ENCODE data around the gene NUP85. TPM values are rescaled to one million over a fixed set of nuclear protein-coding genes. Genes with fewer than 3 reads are reported as not detected.
"Not testable (repeated sequence)": the region's sequence is repeated elsewhere in the genome, so short reads cannot be mapped to it uniquely, and the experiment has no call there.

The NUP85 gene
- polyA plus RNA-seq, 3 donors = 66.4 to 82.0 (median 78.2) TPM

DNA sequence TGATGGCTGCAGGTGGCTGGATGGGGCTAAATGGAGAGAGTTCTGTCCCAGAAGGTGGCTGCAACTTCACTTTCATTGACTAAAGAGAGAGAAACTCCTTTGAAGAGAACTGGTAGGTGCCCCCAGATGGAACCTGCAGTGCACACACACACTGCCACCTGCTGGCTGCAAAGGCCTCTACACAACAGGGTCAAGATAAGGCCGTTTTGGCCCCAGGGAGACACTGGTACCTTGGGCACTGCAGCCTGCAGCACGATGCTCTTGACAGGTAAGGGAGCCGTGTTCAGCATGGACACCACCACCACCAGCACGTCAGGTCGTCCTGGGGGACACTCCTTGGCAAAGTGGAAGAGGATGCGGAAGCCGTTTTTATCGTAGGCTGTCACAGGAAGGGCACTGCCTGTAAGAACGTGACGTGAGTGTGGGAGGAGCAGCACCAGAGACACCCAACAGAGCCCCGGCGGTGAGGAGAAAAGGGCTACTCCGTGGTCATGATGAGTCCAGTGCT is 33.3 kb downstream of the NUP85 start:
- DNase-seq = peak; percentile 38

DNA sequence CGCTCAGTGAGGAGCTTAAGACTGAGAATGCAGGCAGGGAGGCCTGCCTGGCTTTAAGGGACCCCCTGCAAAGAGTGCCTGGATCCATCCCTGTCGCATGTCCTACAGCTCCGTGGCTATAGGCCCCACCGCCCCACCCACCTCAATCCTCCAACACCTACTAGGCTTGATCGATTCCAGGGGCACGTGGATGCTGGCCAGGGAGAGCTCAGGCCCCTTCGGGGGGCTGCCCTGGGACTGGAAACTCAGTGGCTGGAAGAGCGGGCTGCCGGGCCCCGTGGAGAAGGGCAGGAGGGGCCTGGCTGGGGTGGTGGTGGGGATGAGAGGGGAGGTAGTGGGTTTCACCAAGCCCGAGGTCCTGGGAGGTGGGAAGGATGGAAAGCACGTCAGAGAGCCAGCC is 33.7 kb downstream of the NUP85 start:
- DNase-seq = no peak

DNA sequence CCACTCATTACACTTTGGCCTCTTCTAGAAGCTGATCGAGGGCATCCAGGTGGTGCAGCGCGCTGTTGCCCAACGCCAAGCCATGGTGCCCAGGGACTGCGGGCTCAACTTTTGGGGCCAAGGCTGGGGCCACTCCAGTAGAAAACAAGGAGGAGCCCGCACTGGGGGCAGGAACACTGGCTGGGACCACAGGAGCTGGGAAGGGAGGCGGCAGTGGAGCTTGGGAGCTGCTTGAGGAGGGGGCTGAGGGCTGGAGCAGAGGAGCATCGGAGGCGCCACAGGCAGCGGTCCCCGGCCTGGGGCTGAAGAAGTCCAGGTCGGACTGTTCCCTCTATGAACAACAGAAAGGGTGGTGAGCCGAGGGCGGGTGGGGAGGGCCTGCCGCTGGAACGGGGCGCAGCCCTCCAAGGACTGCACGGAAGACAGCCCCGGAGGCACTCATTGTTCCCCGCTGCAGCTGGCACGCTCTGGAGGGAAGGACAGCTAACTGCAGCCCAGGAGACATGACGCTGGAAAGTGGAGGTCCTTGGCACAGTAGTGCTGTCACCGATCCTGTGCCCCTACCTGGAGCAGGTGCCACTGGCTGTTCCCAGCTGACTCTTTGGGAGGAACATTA is 34.4 kb downstream of the NUP85 start:
- DNase-seq = no peak

DNA sequence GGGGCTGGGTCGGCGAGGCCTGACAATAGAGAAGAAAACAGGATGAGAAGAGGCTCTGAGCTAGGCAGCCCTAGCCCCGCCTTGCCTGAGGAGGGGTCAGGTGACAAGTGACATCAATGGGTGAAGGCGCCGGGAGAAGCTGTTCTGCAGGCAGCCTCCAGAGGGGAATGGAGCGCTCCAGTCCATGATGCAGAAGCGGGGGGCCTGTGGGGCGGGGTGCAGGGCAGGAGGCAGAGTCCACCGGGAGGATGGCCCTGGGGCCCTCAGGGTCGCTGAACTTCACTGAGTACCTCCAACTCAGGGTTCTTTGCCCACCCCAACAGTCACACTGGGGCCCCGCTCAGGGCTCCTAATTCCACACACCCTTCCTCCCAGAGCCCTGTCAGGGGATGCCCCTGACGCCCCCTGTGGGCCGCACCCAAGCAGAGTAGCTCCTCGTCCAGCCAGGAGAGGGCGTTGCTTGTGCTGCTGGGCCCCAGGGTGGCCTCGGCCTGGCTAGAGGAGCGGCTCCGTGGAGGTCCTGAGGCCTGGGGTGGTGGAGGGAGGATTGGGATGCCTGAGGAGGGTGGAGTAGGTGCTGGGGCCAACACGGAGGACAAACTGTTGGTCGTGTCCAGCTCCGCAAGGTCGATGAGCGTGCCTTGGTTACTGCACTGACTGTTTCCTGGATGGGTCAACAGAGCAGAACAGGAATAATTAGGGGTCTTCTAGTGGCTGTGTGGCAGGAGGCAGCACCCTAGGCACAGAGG is 35.1 kb downstream of the NUP85 start:
- no peak for DNase-seq

DNA sequence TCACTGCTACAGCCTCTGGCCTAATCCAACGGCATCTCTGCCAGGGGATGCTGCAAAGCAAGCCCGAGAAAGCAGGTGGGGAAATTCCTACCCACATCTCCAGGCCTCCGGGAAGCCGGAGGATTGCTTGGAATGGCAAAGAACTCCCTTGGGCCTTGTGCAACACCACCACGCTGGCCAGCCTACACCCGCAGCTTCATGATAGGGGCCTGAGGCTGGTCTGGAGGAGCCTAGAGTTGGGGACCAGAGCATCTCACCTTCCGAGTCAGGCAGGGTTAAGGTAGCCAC is 35.6 kb downstream of the NUP85 start:
- no peak for DNase-seq

DNA sequence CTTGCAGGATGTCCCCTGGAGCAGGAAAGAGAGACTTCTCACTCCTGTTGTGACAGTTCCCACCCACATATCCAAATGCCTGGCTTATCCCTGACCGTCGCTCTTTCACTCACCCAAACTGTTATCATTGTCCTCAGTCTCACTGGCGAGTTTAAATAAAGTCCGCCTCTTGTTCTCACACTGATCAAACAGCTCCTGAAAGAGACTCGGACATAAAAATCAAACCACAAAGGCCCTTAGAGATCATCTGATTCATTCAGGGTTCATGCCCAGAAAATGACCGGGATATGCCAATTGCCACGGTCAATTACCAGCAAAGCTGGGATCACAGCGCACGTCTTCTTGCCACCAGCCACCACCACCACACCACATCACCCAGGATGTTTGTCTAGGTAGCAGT is 36.0 kb downstream of the NUP85 start:
- DNase-seq = no peak

DNA sequence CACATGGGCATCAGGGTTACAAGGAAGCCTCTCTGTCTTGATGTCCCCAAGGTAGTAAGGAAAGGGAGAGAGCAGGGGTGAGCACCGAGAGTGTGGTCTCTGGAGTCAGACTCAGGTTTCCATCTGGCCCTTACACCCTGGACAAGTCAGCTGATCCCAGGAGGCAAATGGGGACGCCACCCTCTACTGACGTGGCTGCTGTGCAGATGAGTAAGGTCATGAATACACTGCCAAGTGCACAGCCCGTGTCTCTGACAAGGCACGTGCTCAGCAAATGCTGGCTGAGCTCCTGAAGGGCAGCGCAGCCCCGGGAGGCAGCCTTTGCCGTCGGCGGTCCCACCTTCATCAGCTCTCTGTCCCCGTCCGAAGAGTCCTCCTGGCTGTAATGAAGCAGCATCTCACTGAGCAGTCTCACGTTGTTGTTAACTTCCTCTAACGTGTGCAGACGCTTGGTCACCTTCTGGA is 36.5 kb downstream of the NUP85 start:
- no peak for DNase-seq

DNA sequence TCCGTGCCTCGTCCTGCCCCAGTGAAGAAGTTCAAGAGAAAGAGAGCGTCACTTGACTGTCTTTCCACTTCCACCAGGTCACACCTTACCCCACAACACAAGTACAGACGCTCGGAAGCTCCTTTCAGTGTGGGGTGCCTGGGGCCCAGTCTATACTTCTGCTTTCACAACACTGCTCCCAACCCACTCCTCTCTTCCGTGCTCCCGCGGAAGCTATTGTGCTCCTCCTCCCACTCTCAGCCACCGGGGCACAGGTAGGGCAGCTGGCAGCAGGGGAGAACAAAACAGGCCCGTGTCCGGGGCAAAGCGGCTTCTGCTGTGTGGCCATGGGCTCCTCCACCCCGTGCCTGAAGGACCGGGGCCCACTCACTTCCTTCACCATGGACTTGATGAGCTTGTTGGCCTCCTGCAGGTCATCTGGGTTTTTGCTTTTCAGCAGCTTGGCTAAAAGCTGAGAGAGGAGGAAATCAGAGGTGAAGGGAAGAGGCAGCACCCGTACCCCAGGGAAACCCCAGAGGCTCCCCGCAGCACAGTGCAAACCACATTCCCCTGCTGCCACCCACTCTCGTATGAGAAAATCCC is 37.1 kb downstream of the NUP85 start:
- DNase-seq = no peak

DNA sequence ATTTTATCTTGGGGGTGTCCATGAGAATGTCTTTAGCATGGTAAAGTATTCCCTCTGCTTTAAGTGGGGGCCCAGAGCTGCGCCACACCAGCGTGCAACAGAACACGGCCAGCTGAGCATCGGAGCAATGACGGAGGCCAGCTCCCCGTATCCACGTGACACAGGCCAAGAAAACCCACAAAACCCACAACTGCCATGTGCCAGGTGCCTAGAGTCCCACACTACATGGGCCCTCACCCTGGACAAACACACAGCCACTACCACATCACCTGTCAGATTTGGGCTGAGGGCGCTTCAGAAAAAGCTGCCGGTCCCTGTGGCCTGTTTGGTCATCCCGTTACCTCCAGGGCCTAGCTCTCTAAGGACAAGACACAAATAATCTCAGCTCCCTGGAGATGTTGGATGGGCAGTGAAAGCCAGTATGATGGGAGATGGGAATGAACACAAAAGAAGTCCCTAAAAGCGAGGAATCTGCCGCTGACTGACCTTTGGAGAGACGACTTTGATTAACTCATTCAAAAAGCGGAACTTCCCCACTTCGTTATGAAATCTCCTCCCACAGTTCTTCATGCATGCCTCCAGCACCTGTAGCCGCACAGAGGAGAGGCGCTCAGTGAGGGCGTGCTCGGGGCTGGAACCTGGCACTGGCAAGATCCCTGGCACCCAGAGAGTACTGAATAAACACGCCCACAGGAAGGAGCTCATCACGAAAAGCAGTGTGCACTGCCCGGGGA is 38.8 kb downstream of the NUP85 start:
- no peak for DNase-seq

DNA sequence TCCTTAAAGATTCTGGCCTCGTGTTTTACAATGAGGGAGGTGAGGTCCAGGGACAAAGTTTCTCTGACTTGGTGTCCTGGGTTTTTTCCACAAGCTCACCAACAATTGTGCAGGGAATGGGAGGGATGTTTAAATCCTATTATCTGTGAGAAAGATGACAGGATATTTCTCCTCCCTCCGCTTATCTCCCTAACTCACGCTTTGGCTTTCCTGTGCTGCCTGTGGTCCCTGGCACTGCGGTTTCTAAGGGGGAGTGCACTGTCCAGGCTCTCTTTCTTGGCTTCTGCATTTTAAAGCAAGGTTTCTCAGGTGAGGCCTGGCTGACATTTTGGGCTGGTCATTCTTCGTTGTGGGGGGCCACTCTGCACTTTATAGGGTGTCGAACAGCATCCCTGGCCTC is 39.5 kb downstream of the NUP85 start:
- no peak for DNase-seq

DNA sequence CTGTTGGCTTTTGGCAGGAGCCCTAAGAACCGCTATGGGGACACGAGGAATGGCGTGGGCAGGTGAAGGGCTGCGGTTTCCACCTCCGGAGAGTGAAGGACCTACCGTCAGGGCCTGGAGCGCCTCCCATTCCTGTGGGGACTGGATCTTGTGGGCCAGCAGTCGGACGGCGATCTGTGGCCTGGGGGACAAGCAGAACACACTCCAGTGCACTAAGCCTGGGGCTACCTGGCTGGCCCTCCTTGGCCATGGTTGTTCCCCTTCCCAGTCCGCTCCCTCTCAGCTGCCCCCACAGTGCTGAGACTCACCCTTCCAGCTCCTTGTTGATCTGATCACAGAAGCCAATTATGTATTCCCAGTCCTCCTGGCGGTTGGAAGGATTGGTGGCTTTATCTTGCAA is 40.9 kb downstream of the NUP85 start:
- no peak for DNase-seq

DNA sequence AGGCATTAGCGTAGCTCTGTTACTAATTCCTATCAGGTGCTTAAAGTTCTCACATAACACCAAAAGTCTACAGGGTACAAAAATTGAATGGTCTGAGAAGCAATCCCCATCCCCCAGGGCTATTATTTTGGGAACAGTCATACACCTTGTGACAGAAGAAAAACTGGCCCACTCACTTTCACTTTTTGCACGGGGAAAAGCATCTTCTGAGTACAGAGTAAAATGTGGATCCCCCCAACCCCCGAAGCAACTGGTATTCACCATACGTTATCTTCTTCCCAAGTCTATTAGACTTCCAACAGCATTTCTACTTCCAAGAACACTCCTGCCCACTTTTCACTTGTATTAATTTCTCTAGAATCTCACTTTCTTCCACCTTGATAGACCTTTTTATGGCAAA is 44.1 kb downstream of the NUP85 start:
- DNase-seq = no peak

DNA sequence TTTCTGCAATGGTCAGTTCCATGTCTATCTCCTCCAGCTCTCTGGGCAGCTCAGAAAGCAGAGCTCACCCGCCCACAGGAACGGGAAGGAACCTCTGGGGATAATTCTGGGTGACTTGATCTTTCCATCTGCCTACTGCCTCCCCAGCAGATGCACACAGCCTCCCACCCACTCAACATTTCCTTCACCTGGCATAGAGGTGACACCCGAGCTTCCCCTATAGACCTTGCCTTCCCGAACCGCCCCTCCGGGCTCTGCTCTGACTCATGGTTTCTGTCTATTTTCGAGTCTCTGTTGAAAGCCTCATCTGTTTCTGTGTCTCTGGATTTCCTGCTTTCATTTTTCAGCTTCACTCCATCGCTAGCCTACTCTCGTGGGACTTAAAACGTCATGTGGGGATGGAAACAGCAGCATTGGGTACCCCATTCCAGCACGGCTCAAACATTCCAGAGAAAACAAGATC is 44.6 kb downstream of the NUP85 start:
- no peak for DNase-seq

DNA sequence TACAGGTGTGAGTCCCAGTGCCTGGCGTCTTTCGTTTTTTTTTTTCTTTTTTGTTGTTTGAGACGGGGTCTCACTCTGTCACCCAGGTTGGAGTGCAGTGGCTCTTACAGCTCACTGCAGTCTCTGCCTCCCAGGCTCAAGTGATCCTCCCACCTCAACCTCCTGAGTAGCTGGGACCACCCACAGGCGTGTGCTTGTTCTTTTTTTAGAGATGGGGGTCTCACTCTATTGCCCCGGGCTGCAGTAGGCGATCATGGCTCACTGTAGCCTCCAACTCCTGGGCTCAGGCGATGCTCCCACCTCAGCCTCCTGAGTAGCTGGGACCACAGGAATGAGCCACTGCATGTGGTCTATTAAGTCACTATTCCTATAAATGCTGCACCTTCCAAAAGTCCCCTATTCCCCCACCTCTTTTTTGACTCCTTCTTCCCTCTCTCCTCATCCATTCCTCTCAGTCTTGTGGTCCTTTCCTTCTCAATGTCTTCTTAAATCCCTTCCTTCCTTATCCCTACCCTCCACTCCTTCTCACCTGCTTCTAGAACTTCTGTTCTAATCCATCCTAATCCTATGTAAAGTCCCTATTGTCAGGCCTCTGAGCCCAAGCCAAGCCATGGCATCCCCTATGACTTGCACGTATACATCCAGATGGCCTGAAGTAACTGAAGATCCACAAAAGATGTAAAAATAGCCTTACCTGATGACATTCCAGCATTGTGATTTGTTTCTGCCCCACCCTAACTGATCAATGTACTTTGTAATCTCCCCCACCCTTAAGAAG is 46.7 kb downstream of the NUP85 start:
- DNase-seq = no peak

DNA sequence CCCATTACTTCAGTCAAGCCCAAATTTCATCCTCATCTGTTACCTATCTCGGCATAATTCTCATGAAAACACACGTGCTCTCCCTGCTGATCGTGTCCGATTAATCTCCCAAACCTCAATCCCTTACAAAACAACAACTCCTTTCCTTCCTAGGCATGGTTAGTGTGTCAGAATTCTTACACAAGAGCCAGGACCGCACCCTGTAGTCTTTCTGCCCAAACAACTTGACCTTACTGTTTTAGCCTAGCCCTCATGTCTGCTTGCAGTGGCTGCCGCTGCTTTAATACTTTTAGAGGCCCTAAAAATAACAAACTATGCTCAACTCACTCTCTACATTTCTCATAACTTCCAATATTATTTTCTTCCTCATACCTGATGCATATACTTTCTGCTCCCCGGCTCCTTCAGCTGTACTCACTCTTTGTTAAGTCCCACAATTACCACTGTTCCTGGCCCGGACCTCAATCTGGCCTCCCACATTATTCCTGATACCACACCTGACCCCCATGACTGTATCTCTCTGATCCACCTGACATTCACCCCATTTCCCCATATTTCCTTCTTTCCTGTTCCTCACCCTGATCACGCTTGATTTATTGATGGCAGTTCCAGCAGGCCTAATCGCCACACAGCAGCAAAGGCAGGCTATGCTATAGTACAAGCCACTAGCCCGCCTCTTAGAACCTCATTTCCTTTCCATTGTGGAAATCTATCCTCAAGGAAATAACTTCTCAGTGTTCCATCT is 50.6 kb downstream of the NUP85 start:
- DNase-seq = not testable (repeated sequence)

DNA sequence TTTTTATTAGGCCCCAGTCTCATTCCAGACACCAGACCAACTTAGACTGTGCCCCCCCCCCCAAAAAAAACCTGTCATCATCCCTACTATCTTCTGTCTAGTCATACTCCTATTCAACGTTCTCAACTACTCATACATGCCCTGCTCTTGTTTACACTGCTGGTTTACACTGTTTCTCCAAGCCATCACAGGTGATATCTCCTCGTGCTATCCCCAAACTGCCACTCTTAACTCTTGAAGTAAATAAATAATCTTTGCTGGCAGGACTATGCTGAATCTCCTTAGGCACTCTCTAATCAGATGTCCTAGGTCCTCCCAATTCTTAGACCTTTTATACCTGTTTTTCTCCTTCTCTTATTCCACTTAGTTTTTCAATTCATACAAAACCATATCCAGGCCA is 51.7 kb downstream of the NUP85 start:
- not testable (repeated sequence) for DNase-seq

DNA sequence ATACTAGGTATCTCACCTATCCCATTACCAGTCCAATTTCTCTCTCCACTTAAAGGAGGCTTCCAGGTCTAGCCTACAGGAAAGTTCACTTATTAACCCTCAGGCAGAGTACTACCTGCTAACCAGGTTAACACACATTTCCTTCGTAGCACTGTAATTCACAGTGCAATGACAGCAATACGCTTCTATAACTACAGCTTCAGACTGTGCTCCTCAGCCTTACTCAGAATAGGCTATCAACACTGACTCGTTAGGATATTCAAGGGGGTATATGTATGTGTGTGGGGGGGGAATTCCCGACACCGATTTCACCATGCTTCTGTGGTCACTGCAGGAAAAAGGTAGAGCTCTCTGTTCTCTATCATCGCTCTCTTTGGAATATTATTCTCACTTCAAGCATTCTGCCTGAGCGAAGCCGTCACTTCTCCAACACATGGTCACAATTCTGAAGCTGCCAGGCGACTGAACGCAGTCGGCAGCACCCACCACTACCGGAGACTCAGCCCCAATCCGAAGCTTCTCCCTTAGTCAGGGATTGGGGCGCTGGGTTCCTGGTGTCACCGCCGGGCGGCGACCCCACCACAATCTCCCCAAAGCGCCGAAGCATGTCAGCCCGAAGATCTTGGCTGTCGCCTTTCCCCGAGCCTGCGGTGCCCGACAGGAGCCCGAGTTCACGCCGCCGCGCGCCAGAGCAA is 55.3 kb downstream of the NUP85 start:
- no peak for DNase-seq

DNA sequence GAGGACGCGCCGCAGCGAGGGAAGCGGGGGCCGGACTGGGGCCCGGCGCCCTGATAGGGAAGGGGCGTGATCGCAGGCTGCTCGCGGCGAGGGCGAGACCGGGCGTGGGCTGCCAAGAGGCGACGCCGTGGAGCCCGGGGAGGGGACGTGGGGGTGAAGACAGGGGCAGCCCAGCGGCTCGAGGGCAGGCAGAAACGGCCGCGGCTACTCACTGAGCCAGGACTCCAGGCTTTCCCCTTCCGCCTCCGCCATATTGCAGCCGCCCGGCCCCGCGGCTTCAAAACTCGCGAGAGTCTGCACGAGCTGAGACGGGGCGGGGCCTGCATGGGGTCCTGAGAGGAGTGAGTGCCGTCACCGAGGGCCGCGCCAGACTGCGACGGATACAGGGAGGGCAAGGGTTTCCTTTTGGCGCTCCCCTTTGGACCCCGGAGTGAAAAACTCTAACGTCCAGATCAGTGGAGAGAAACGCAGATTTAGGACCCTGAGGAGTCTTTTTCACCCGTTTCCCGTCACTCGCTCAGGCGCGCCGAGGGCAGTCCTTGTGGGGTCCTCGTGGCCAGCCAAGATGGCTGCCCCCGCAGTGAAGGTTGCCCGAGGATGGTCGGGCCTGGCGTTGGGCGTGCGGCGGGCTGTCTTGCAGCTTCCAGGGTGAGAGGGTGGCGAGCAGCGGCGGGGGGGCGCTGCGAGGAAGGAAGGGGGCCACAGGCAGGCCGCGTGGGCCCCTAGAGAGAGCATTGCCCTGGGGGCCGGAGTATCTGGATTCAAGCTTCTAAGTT is 56.0 kb downstream of the NUP85 start, which contains the start of the genes GGA3 and MRPS7:
Gene GGA3, minus strand, starts transcription at position 271 of the 776 bp plus-strand sequence. Its CDS starts 19 bp downstream, at position 252.
Gene MRPS7, plus strand, starts transcription at position 544 of the 776 bp plus-strand sequence. Its CDS starts 22 bp downstream, at position 566.
- DNase-seq = peak; percentile 96

DNA sequence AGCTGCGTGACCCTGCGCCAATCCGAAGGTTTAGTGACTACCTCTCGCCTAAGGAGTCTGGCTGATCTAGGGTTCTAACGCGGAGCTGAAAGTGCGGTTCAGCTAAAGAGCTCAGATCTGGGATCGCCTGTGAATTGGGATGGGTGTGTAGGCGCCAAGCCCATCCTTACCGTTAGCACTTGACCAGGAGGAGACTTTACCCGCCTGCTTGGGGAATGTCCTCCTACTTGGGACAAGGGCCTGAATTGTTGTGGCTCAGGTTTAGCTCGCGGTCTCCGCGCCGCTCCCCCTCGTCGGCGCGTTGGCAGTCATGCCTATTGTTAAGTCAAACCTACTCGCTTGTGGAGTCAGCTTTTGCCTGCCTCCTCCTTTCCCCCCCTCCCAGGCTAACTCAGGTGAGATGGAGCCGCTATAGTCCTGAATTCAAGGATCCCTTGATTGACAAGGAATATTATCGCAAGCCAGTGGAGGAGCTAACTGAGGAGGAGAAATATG is 56.7 kb downstream of the NUP85 start:
- no peak for DNase-seq

Measured in renal pelvis (tissue), 4 donors.